SW480 (cell line): ENCODE measurements around the gene CCDC71.

Experiments used
- DNase-seq: peaks from one replicate; pipeline ENCODE4 v3.0.0-alpha.2; 2016; ENCODE audit warnings: low spot score

Gene CCDC71

GRCh38 chr3:49170744-49171118 is 4.6 kb upstream of the CCDC71 start:
- DNase-seq = no peak

GRCh38 chr3:49166752-49167556 is 823 bp upstream of the CCDC71 start:
- DNase-seq = no peak

GRCh38 chr3:49164983-49165720 is 979 bp downstream of the CCDC71 start:
- DNase-seq = no peak

- no peak for DNase-seq
Measured at GRCh38 chr3:49163609-49164008, 2.5 kb downstream of the CCDC71 start.

GRCh38 chr3:49162751-49163419 is 3.2 kb downstream of the CCDC71 start:
- DNase-seq = no peak

- DNase-seq = no peak
Measured at GRCh38 chr3:49161808-49162530, 4.2 kb downstream of the CCDC71 start.

- no peak for DNase-seq
Measured at GRCh38 chr3:49161197-49161596, 4.9 kb downstream of the CCDC71 start.

GRCh38 chr3:49158792-49159191 is 7.3 kb downstream of the CCDC71 start:
- DNase-seq = no peak

GRCh38 chr3:49158103-49158709 is 7.9 kb downstream of the CCDC71 start:
- DNase-seq = peak; percentile 58

GRCh38 chr3:49157289-49157688 is 8.8 kb downstream of the CCDC71 start:
- no peak for DNase-seq

- no peak for DNase-seq
Measured at GRCh38 chr3:49153349-49153912, 12.7 kb downstream of the CCDC71 start.

GRCh38 chr3:49151610-49152009 is 14.5 kb downstream of the CCDC71 start:
- no peak for DNase-seq

- DNase-seq = no peak
Measured at GRCh38 chr3:49148159-49148558, 18.0 kb downstream of the CCDC71 start.

GRCh38 chr3:49140080-49140479 is 26.1 kb downstream of the CCDC71 start:
- DNase-seq = no peak

- DNase-seq = no peak
Measured at GRCh38 chr3:49135499-49135898, 30.6 kb downstream of the CCDC71 start.

GRCh38 chr3:49134471-49135265 is 31.5 kb downstream of the CCDC71 start:
- DNase-seq = peak; percentile 41

GRCh38 chr3:49133226-49133951 is 32.7 kb downstream of the CCDC71 start:
- DNase-seq = peak; percentile 79

- DNase-seq = peak; percentile 80
Measured at GRCh38 chr3:49132437-49133225, 33.5 kb downstream of the CCDC71 start, which contains the start of gene LAMB2. TSS of gene LAMB2 (minus strand) at chr3:49133050. CDS start at chr3:49132867, 183 bp downstream.

GRCh38 chr3:49132073-49132436 is 34.1 kb downstream of the CCDC71 start:
- no peak for DNase-seq
